BJ (cell line): ENCODE data around the gene NEGR1. TPM values are rescaled to one million over a fixed set of nuclear protein-coding genes. Genes with fewer than 3 reads are reported as not detected.

Source experiments
- CTCF ChIA-PET: fragments of 350-600 bp; formaldehyde crosslinking; extraction: SDS; loops from one replicate; lab custom pipeline; 2021; ENCODE audit warnings: antibody characterized with exemption, inconsistent platforms; lab: Yijun Ruan, JAX
- POLR2A ChIA-PET: fragments of 300-600 bp; sonication (Branson Sonifier 250); formaldehyde crosslinking; extraction: SDS; loops from one replicate; lab custom pipeline; 2021; ENCODE audit warnings: antibody characterized with exemption; lab: Charles Lee
- DNase-seq: peaks from one replicate; pipeline ENCODE4 v3.0.0-alpha.2; 2011; ENCODE audit warnings: low read depth
- H3K27me3 ChIP-seq: 2 replicates; pipeline ENCODE4 v1.6.0; 2011; ENCODE audit warnings: low read length; ENCODE audit not compliant: control insufficient read depth, insufficient read depth
- H3K36me3 ChIP-seq: 2 replicates; pipeline ENCODE4 v1.5.1; 2011; ENCODE audit warnings: low read length; ENCODE audit not compliant: control insufficient read depth, insufficient read depth
- H3K4me3 ChIP-seq: 2 replicates; pipeline ENCODE4 v1.5.1; 2011; ENCODE audit warnings: low read depth, mild to moderate bottlenecking, control low read depth, low read length
- CTCF ChIP-seq: IDR thresholded peaks from 2 replicates; pipeline ENCODE4 v1.5.1; 2011; ENCODE audit warnings: low read depth, mild to moderate bottlenecking, control low read depth, inconsistent platforms, low read length, moderate library complexity; ENCODE audit not compliant: insufficient read depth
- polyA plus RNA-seq: library from polyadenylated mRNA; depleted of rRNA; stranded (reverse); fragments of >200 nt; gene quantifications from 2 replicates; pipeline ENCODE4 v1.2.3, GENCODE V29; 2011

Gene NEGR1
- polyA plus RNA-seq, 1 experiment, result 15.4 TPM

- DNase-seq, result no peak
- no peaks in the 10 kb centered on the region for H3K27me3 ChIP-seq
These were observed 218.8 kb downstream of the NEGR1 start for GRCh38 chr1:72063364-72064044.

GRCh38 chr1:72062584-72062983 is 219.8 kb downstream of the NEGR1 start:
- no peak overlapping the region for H3K4me3 ChIP-seq
- H3K36me3 ChIP-seq, result no peaks in the 10 kb centered on the region
- no peak for TF ChIP-seq CTCF
- no peaks in the 10 kb centered on the region for H3K27me3 ChIP-seq
- CTCF ChIA-PET, result no interaction called here
- DNase-seq, result no peak
- POLR2A ChIA-PET, result no interaction called here

More at GRCh38 chr1:72063364-72064044, 218.8 kb downstream of the NEGR1 start:
- no peaks in the 10 kb centered on the region for H3K36me3 ChIP-seq
- ChIA-PET POLR2A (no interaction called here), CTCF (no interaction called here)
- no peak overlapping the region for H3K4me3 ChIP-seq
- no peak for TF ChIP-seq CTCF

- H3K4me3 ChIP-seq, result no peak overlapping the region
- no peak for DNase-seq
- POLR2A ChIA-PET, result no interaction called here
- H3K36me3 ChIP-seq, result no peaks in the 10 kb centered on the region
- no peaks in the 10 kb centered on the region for H3K27me3 ChIP-seq
- CTCF ChIA-PET, result no interaction called here
- no peak for TF ChIP-seq CTCF
These were observed 221.7 kb downstream of the NEGR1 start for GRCh38 chr1:72060466-72061245.

- H3K27me3 ChIP-seq, result no peaks in the 10 kb centered on the region
- ChIA-PET POLR2A (no interaction called here), CTCF (interaction anchor here (0.7 kb wide), 1 partner anchor 258 kb away, joined by 3 read pairs; no protein-coding TSS in a partner anchor)
- H3K36me3 ChIP-seq, result no peaks in the 10 kb centered on the region
- no peak for DNase-seq
- no peak for TF ChIP-seq CTCF
- H3K4me3 ChIP-seq, result no peak overlapping the region
These were observed 225.8 kb downstream of the NEGR1 start for GRCh38 chr1:72056516-72056915.

GRCh38 chr1:72051538-72051937 is 230.8 kb downstream of the NEGR1 start:
- ChIA-PET CTCF (no interaction called here), POLR2A (no interaction called here)
- Histone ChIP-seq H3K4me3 (no peak overlapping the region), H3K27me3 (no peaks in the 10 kb centered on the region), H3K36me3 (no peaks in the 10 kb centered on the region)
- no peak for DNase-seq
- no peak for TF ChIP-seq CTCF
